Fibroblast of lung (primary cell): ENCODE measurements around the gene MEGF6. TPM values are rescaled to one million over a fixed set of nuclear protein-coding genes. Genes with fewer than 3 reads are reported as not detected.

Experiments used
- DNase-seq, 2 donors: peaks; one replicate each; pipeline versions ENCODE4 v3.0.0 to v3.0.0-alpha.2; 2010; ENCODE audit warnings: low read depth in 2 of 2
- H2AFZ ChIP-seq: 2 replicates; pipeline ENCODE4 v1.5.1; 2012; ENCODE audit warnings: low read length, control low read depth, inconsistent platforms
- H3K27ac ChIP-seq: 2 replicates; pipeline ENCODE4 v1.5.1; 2011; ENCODE audit warnings: low read length, control low read depth; ENCODE audit not compliant: insufficient read depth
- H3K27me3 ChIP-seq: 2 replicates; pipeline ENCODE4 v1.5.1; 2011; ENCODE audit warnings: mild to moderate bottlenecking, low read length; ENCODE audit not compliant: control insufficient read depth, insufficient read depth
- H3K36me3 ChIP-seq: 2 replicates; pipeline ENCODE4 v1.5.1; 2011; ENCODE audit warnings: low read length; ENCODE audit not compliant: control insufficient read depth, insufficient read depth
- H3K4me1 ChIP-seq: 2 replicates; pipeline ENCODE4 v1.5.1; 2011; ENCODE audit warnings: low read length; ENCODE audit not compliant: control insufficient read depth, insufficient read depth; ENCODE audit errors: extremely low read depth
- H3K4me2 ChIP-seq: 2 replicates; pipeline ENCODE4 v1.5.1; 2011; ENCODE audit warnings: low read length, control low read depth; ENCODE audit not compliant: insufficient read depth; ENCODE audit errors: extremely low read depth
- H3K4me3 ChIP-seq, 4 experiments: fragments of 200-600 bp in 1 of 4; sonication (generic) in 1 of 4; replicated peaks in 1 of 4; 2 replicates each; pipeline ENCODE4 v1.5.1; 2011 to 2016; ENCODE audit warnings: low read length in 4 of 4, low read depth in 3 of 4, mild to moderate bottlenecking in 3 of 4, control low read depth in 2 of 4, inconsistent platforms in 1 of 4, mixed read lengths in 1 of 4; ENCODE audit not compliant: insufficient read depth in 1 of 4; ENCODE audit errors: control extremely low read depth in 1 of 4
- H3K79me2 ChIP-seq: 2 replicates; pipeline ENCODE4 v1.5.1; 2012; ENCODE audit warnings: mild to moderate bottlenecking, low read length, inconsistent platforms; ENCODE audit not compliant: control insufficient read depth, insufficient read depth
- H3K9ac ChIP-seq: 2 replicates; pipeline ENCODE4 v1.5.1; 2011; ENCODE audit warnings: mild to moderate bottlenecking, low read length, control low read depth; ENCODE audit not compliant: insufficient read depth
- H3K9me3 ChIP-seq: 2 replicates; pipeline ENCODE4 v1.5.1; 2012; ENCODE audit warnings: low read depth, low read length; ENCODE audit not compliant: control insufficient read depth, insufficient read depth
- H4K20me1 ChIP-seq: 2 replicates; pipeline ENCODE4 v1.5.1; 2011; ENCODE audit warnings: low read length; ENCODE audit not compliant: control insufficient read depth, insufficient read depth; ENCODE audit errors: extremely low read depth
- CTCF ChIP-seq, 2 donors: IDR thresholded peaks in 1 of 2; conservative IDR thresholded peaks in 1 of 2; 1 replicate in 1 of 2; 2 replicates in 1 of 2; pipeline ENCODE4 v1.5.1; 2011 to 2012; ENCODE audit warnings: low read length in 2 of 2, control low read depth in 1 of 2, inconsistent platforms in 1 of 2, low read depth in 1 of 2, mild to moderate bottlenecking in 1 of 2
- EZH2 ChIP-seq: IDR thresholded peaks from 2 replicates; pipeline ENCODE4 v1.5.1; 2012; ENCODE audit warnings: low read length, control low read depth, mild to moderate bottlenecking; ENCODE audit errors: missing control alignments
- polyA plus RNA-seq, 2 donors: library from polyadenylated mRNA; depleted of rRNA in 1 of 2; stranded (reverse) in 1 of 2; unstranded in 1 of 2; fragments of >200 nt; gene quantifications; 2 replicates each; pipeline ENCODE4 v1.2.1, GENCODE V29; 2011 to 2012; ENCODE audit warnings: missing spikeins in 1 of 2
- total RNA-seq: library from RNA; depleted of rRNA; stranded (reverse); fragments of >200 nt; gene quantifications from 2 replicates; pipeline ENCODE4 v1.2.1, GENCODE V29; 2014

MEGF6 gene
- total and polyA plus RNA-seq, 2 donors (not counting 1 experiment from before 2014, with no cell fraction given), result 1.6 to 11.6 TPM

- Histone ChIP-seq H3K4me1 (no peaks in the 10 kb centered on the region), H4K20me1 (no peaks in the 10 kb centered on the region), H3K36me3 (no peaks in the 10 kb centered on the region), H3K27me3 (peaks cover 7% of the 10 kb centered on the region), H3K9me3 (no peaks in the 10 kb centered on the region), H3K4me2 (no peak overlapping the region), H3K4me3 (no peak overlapping the region), H2AFZ (no peak overlapping the region), H3K27ac (no peak overlapping the region), H3K79me2 (no peaks in the 10 kb centered on the region), H3K9ac (no peak overlapping the region)
- no peak for DNase-seq
- TF ChIP-seq EZH2 (no peak), CTCF (conservative IDR thresholded peaks at IDR 0.05 in 1 of 2, IDR thresholded peaks at IDR 0.05 in 1 of 2; ENCODE audit: low read depth in 1 of 2, low read length in 2 of 2) (no peak)
Observed at GRCh38 chr1:3606779-3607702, 4.3 kb downstream of the MEGF6 start.

GRCh38 chr1:3604997-3605823 lies 6.1 kb downstream of the MEGF6 start:
- Histone ChIP-seq H3K4me3 (no peak overlapping the region), H3K79me2 (no peaks in the 10 kb centered on the region), H3K4me2 (no peak overlapping the region), H3K9me3 (no peaks in the 10 kb centered on the region), H3K27me3 (peaks cover 3% of the 10 kb centered on the region), H3K9ac (no peak overlapping the region), H2AFZ (no peak overlapping the region), H3K36me3 (no peaks in the 10 kb centered on the region), H3K27ac (no peak overlapping the region), H3K4me1 (no peaks in the 10 kb centered on the region), H4K20me1 (no peaks in the 10 kb centered on the region)
- DNase-seq, result no peak
- TF ChIP-seq EZH2 (no peak), CTCF (conservative IDR thresholded peaks at IDR 0.05 in 1 of 2, IDR thresholded peaks at IDR 0.05 in 1 of 2; ENCODE audit: low read depth in 1 of 2, low read length in 2 of 2) (no peak)

DNA sequence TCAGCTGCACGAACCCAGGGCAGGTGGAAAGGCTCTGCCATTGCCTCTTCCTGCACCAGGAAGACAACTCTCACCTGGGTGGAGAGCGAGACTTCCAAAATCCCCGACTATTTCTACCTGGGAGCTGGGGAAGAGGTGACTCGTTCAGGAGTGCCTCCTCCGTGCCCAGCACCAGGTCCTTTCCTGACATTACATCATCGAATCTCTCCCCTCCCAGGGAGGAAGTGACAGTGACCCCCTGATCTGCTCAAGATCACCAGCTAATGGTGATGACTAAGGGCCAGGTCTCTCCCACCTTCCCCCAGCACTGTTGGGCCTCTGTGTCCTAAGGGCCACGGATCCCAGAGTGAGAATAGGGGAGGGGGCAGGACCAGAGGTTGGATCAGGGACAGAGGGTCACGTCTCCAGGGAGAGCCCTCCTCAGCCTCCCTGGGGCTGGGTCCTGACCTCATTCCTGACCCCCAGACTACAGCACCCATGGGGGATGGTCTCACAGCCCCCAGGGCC lies 6.8 kb downstream of the MEGF6 start:
- no peak for DNase-seq
- no peak overlapping the region for H3K9ac ChIP-seq
- no peaks in the 10 kb centered on the region for H3K9me3 ChIP-seq
- no peaks in the 10 kb centered on the region for H3K27me3 ChIP-seq
- H3K4me1 ChIP-seq, result no peaks in the 10 kb centered on the region
- H2AFZ ChIP-seq, result no peak overlapping the region
- H3K79me2 ChIP-seq, result no peaks in the 10 kb centered on the region
- H3K27ac ChIP-seq, result no peak overlapping the region
- TF ChIP-seq EZH2, result no peak
- TF ChIP-seq CTCF (conservative IDR thresholded peaks at IDR 0.05 in 1 of 2, IDR thresholded peaks at IDR 0.05 in 1 of 2; ENCODE audit: low read depth in 1 of 2, low read length in 2 of 2), result no peak
- no peak overlapping the region for H3K4me2 ChIP-seq
- H3K36me3 ChIP-seq, result no peaks in the 10 kb centered on the region
- H3K4me3 ChIP-seq, result no peak overlapping the region
- no peaks in the 10 kb centered on the region for H4K20me1 ChIP-seq
